DND-41 (cell line): ENCODE data around the gene DNAAF2.

Source experiments
- ATAC-seq: fragments of 200-7000 bp; cut with Tn5 transposase; 3 replicates; pipeline ENCODE4 v1.9.1; 2021; ENCODE audit warnings: low read depth; ENCODE audit not compliant: insufficient read depth
- DNase-seq: peaks from one replicate; pipeline ENCODE4 v3.0.0-alpha.2; 2020
- H2AFZ ChIP-seq: 2 replicates; pipeline ENCODE4 v1.6.0; 2012; ENCODE audit warnings: low read depth, low read length
- H3K27ac ChIP-seq: 2 replicates; pipeline ENCODE4 v1.5.1; 2012; ENCODE audit warnings: low read length, inconsistent platforms
- H3K27me3 ChIP-seq: fragments of 200-600 bp; sonication (generic); 2 replicates; pipeline ENCODE4 v1.6.0; 2012; ENCODE audit warnings: low read length, mild to moderate bottlenecking, inconsistent platforms; ENCODE audit not compliant: insufficient read depth, poor library complexity
- H3K36me3 ChIP-seq: 2 replicates; pipeline ENCODE4 v1.5.1; 2012; ENCODE audit warnings: low read length, inconsistent platforms; ENCODE audit not compliant: insufficient read depth
- H3K4me1 ChIP-seq: 2 replicates; pipeline ENCODE4 v1.5.1; 2012; ENCODE audit warnings: mild to moderate bottlenecking, low read length; ENCODE audit not compliant: insufficient read depth
- H3K4me2 ChIP-seq: 2 replicates; pipeline ENCODE4 v1.6.0; 2012; ENCODE audit warnings: mild to moderate bottlenecking, moderate library complexity, low read length, inconsistent platforms; ENCODE audit not compliant: insufficient read depth
- H3K4me3 ChIP-seq, 2 experiments: fragments of 200-600 bp in 1 of 2; shearing (Covaris generic) in 1 of 2; 2 replicates each; pipeline ENCODE4 v1.5.1; 2012 to 2016; ENCODE audit warnings: inconsistent platforms in 2 of 2, low read length in 2 of 2, mild to moderate bottlenecking in 2 of 2, low read depth in 1 of 2, moderate library complexity in 1 of 2
- H3K79me2 ChIP-seq: 2 replicates; pipeline ENCODE4 v1.6.0; 2012; ENCODE audit warnings: low read length, inconsistent platforms; ENCODE audit not compliant: insufficient read depth
- H3K9ac ChIP-seq: 2 replicates; pipeline ENCODE4 v1.6.0; 2012; ENCODE audit warnings: low read depth, mild to moderate bottlenecking, inconsistent platforms, low read length, moderate library complexity
- H3K9me3 ChIP-seq: 2 replicates; pipeline ENCODE4 v1.5.1; 2012; ENCODE audit warnings: low read length, moderate library complexity, mild to moderate bottlenecking, inconsistent platforms; ENCODE audit not compliant: insufficient read depth, severe bottlenecking
- H4K20me1 ChIP-seq: 2 replicates; pipeline ENCODE4 v1.6.0; 2012; ENCODE audit warnings: low read length; ENCODE audit not compliant: insufficient read depth
- EZH2 ChIP-seq: IDR thresholded peaks from 3 replicates; pipeline ENCODE4 v1.6.1; 2012; ENCODE audit warnings: borderline replicate concordance, low read depth, mild to moderate bottlenecking, moderate library complexity, low read length, inconsistent platforms; ENCODE audit not compliant: severe bottlenecking
- TF ChIP-seq, protein P1 (sequence below): IDR thresholded peaks from 2 replicates; pipeline ENCODE4 v1.5.1; 2012; ENCODE audit warnings: borderline replicate concordance, low read length, moderate library complexity, mild to moderate bottlenecking; ENCODE audit not compliant: poor library complexity, severe bottlenecking; ENCODE audit errors: extremely low read depth

DNAAF2 gene

GRCh38 chr14:49636866-49637265 lies 1.8 kb upstream of the DNAAF2 start:
- Histone ChIP-seq H3K4me2 (peak overlapping the region; percentile 90), H3K9me3 (no peaks in the 10 kb centered on the region), H3K27me3 (no peaks in the 10 kb centered on the region), H3K4me3 (no peak overlapping the region), H3K4me1 (peaks cover 27% of the 10 kb centered on the region), H3K27ac (no peak overlapping the region), H3K9ac (no peak overlapping the region), H4K20me1 (peaks cover 15% of the 10 kb centered on the region), H3K79me2 (peaks cover 78% of the 10 kb centered on the region), H2AFZ (no peak overlapping the region), H3K36me3 (peaks cover 44% of the 10 kb centered on the region)
- DNase-seq (no peak), ATAC-seq (no peak)
- no peak for TF ChIP-seq EZH2
- TF ChIP-seq, protein P1, sequence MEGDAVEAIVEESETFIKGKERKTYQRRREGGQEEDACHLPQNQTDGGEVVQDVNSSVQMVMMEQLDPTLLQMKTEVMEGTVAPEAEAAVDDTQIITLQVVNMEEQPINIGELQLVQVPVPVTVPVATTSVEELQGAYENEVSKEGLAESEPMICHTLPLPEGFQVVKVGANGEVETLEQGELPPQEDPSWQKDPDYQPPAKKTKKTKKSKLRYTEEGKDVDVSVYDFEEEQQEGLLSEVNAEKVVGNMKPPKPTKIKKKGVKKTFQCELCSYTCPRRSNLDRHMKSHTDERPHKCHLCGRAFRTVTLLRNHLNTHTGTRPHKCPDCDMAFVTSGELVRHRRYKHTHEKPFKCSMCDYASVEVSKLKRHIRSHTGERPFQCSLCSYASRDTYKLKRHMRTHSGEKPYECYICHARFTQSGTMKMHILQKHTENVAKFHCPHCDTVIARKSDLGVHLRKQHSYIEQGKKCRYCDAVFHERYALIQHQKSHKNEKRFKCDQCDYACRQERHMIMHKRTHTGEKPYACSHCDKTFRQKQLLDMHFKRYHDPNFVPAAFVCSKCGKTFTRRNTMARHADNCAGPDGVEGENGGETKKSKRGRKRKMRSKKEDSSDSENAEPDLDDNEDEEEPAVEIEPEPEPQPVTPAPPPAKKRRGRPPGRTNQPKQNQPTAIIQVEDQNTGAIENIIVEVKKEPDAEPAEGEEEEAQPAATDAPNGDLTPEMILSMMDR: no peak

DNA sequence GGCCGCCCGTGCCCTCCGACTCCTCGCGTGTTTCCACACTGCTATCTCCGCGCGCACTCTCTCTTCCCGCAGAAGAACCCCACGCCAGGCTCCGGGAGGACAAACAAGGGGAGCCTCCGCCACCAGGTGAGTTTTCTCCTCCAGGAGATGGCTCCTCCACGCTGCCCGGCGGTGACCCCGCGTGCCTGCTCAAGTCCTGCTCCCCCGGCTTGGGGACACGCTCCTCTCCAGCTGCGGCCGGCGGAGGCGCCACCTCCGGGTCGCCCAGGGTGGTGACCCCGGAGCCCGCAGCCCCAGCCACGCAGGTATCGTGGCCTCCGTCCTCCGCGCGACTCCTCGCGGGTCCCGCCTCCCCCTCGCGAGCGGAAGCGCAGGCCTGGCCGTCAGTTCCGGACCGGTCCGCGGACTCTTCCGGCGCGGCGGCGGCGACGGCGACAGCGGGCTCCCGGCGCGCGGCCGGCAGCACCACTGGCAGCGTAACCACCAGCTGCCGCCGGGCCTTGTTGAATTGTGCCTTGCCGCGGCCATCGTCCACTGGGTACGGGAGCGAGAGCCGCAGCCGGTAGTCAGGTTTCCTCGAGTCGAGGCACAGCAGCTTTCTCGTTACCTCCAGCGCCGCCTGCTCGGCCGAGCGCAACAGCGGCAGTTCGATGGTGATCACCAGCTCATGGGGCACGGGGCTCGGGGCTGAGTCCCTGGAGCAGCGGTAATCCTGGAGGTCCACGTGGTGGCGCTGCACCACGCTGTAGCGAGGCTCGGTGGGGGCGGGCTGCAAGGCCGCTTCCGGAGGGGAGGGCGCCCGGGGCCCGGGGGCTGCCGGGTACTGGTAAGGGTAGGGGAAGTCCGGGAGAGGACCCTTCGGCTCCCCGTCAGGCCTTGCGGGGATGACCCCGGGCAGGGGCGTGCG lies 1.2 kb downstream of the DNAAF2 start:
- Histone ChIP-seq H2AFZ (peak overlapping the region; percentile 95), H4K20me1 (peaks cover 14% of the 10 kb centered on the region), H3K9me3 (no peaks in the 10 kb centered on the region), H3K4me3 (peak overlapping the region; percentile 94 to 98), H3K4me2 (peak overlapping the region; percentile 90), H3K9ac (peak overlapping the region; percentile 90), H3K27me3 (no peaks in the 10 kb centered on the region), H3K36me3 (peaks cover 31% of the 10 kb centered on the region), H3K27ac (peak overlapping the region; percentile 83), H3K4me1 (peaks cover 57% of the 10 kb centered on the region), H3K79me2 (peaks cover 91% of the 10 kb centered on the region)
- DNase-seq (peak; percentile 95), ATAC-seq (peak; percentile 84)
- TF ChIP-seq, protein P1: peak; percentile 92
- TF ChIP-seq EZH2: no peak

DNA sequence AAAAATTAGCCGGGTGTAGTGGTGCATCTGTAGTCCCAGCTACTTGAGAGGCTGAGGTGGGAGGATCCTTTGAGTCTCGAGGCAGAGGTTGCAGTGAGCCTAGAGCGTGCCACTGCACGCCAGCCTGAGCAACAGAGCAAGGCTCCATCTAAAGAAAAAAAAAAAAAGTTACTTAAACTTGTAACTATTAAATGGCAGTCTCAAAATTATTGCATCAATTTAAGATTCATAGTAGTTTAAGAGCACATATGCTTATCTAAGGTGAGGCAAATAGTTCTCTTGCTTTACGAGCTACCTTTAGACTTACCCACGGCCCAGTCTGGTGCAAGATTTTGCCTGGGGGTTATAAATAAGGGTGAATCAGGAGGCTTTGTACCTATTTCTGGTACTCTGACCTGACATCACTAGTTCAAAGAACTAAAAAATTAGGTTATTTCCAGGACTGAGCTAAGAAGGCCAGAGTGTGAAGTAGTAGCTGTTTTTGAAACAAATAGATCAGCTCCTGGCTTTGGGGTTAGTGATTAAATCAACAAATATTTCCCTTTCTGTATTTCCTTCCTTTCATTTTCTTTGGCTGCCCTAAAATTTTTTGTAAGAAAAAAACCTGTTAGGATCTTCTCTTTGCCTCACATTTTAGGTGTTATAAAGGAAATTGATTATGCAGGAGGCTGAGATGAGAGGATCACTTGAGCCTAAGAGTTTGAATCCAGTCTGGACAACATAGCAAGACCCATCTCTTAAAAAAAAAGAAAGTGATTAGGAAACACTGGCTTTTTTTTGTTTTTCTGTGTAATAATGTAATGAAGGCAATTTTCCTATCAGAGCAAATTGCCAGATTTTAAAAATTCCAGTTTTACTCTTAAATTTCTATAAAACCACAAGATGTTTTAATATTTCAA lies 10.9 kb downstream of the DNAAF2 start:
- 0 out of 2 replicates have a peak overlapping the region, but pooled peaks have one; percentile 17 for H3K9ac ChIP-seq

More for the DNA sequence above, 10.9 kb downstream of the DNAAF2 start:
- DNase-seq: no peak
- TF ChIP-seq, protein P1: no peak
- TF ChIP-seq EZH2: no peak
- peak overlapping the region; percentile 90 for H3K4me2 ChIP-seq
- H3K9me3 ChIP-seq: no peaks in the 10 kb centered on the region
- peaks cover 94% of the 10 kb centered on the region for H3K79me2 ChIP-seq
- peaks cover 50% of the 10 kb centered on the region for H3K4me1 ChIP-seq
- ATAC-seq: no peak
- H3K36me3 ChIP-seq: peaks cover 42% of the 10 kb centered on the region
- 0 out of 4 replicates have a peak overlapping the region, but pooled peaks of 1 of the 2 experiments have one; percentile 8 for H3K4me3 ChIP-seq
- H4K20me1 ChIP-seq: peaks cover 18% of the 10 kb centered on the region
- no peaks in the 10 kb centered on the region for H3K27me3 ChIP-seq
- H2AFZ ChIP-seq: no peak overlapping the region
- peak overlapping the region; percentile 40 for H3K27ac ChIP-seq
